Fibroblast of lung (primary cell): Measurements from ENCODE around the gene MADCAM1.

Experiments used
- EZH2 ChIP-seq: IDR thresholded peaks from 2 replicates; pipeline ENCODE4 v1.5.1; 2012; ENCODE audit warnings: low read length, control low read depth, mild to moderate bottlenecking; ENCODE audit errors: missing control alignments
- TF ChIP-seq, protein P1 (sequence below), 2 donors: IDR thresholded peaks in 1 of 2; conservative IDR thresholded peaks in 1 of 2; 1 replicate in 1 of 2; 2 replicates in 1 of 2; pipeline ENCODE4 v1.5.1; 2011 to 2012; ENCODE audit warnings: low read length in 2 of 2, control low read depth in 1 of 2, inconsistent platforms in 1 of 2, low read depth in 1 of 2, mild to moderate bottlenecking in 1 of 2

DNA sequence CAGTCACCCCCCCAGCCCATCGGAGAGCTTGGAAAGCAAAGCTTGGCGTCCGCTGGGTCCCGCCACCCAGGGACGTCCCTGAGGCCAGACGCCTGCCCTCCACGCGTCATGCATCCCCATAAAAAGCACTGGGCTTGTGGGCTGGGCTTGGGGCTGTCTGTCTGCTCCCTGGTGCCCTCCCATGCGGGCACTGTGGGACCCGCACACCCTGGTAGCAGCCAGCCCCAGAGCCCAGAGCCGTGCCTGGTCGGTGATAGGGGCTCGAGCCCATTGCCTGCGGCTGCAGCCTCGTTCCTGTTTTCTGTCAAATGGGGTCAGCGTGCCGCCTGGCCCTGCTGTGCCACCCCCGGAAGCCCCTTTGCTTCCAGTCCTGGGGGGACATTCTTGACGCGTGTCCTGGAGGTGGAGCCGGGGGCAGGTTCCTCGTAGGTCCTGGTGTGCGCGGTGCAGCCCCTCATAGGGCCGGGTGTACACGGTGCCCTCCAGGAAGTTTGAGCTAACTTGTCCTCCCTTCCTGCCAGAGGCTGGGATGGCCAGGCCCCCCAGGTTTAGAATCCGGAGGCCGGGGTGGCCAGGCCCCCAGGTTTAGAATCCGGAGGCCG lies 43.2 kb downstream of the MADCAM1 start:
- TF ChIP-seq, protein P1, sequence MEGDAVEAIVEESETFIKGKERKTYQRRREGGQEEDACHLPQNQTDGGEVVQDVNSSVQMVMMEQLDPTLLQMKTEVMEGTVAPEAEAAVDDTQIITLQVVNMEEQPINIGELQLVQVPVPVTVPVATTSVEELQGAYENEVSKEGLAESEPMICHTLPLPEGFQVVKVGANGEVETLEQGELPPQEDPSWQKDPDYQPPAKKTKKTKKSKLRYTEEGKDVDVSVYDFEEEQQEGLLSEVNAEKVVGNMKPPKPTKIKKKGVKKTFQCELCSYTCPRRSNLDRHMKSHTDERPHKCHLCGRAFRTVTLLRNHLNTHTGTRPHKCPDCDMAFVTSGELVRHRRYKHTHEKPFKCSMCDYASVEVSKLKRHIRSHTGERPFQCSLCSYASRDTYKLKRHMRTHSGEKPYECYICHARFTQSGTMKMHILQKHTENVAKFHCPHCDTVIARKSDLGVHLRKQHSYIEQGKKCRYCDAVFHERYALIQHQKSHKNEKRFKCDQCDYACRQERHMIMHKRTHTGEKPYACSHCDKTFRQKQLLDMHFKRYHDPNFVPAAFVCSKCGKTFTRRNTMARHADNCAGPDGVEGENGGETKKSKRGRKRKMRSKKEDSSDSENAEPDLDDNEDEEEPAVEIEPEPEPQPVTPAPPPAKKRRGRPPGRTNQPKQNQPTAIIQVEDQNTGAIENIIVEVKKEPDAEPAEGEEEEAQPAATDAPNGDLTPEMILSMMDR (conservative IDR thresholded peaks at IDR 0.05 in 1 of 2, IDR thresholded peaks at IDR 0.05 in 1 of 2; ENCODE audit: low read depth in 1 of 2, low read length in 2 of 2), result no peak
- TF ChIP-seq EZH2, result no peak
